Peyer's patch (tissue), 4 donors: ENCODE results near the gene AIDA.

Experiments used
- CTCF ChIP-seq, 6 experiments: fragments of 450-650 bp in 4 of 6; fragments of 200-600 bp in 2 of 6; sonication (generic) in 1 of 6; IDR thresholded peaks; one replicate each; pipeline ENCODE4 v1.5.1; 2017 to 2019; ENCODE audit warnings: antibody characterized with exemption in 6 of 6, mild to moderate bottlenecking in 3 of 6, moderate library complexity in 1 of 6
- POLR2A ChIP-seq, 2 donors: fragments of 450-650 bp; IDR thresholded peaks; one replicate each; pipeline ENCODE4 v1.5.1; 2017; ENCODE audit warnings: antibody characterized with exemption in 2 of 2, mild to moderate bottlenecking in 2 of 2, moderate library complexity in 2 of 2

DNA sequence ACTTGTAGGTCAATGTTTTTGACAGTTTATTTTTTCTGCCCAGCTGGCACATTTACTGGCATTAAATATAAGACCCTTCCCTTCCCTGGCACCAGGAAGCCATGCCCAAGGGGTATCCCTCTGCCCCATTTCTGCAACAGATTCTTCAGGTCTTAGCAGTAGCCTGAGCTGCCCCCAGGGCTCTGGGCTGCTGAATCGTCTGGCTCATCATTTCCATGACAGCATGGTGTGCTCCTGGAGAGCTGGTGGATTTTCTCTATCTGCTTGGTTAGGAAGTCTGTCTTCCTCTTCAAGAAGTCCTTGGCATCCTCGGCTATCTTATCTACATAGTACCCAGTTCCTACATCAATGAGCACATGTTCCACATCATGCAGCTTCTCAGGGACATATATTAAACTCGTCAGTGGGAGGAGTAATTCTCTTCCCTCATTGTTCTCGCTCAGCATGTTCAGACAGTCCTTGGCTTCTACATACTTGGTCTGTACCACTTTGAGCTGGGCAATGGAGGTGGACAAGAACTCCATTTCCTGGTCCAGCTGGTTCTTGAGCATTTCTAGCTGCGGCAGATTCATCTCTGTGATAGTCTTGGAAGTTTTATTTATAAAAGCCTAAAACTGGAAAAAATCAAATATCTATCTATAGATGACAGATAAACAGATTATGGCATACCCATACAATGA is 70.9 kb downstream of the AIDA start:
- TF ChIP-seq CTCF (IDR thresholded peaks at IDR 0.05) (no peak), POLR2A (IDR thresholded peaks at IDR 0.05) (no peak)
